Right kidney (tissue), 9 donors: ENCODE data around the gene MARCHF2.
"Not testable (repeated sequence)": the region's sequence is repeated elsewhere in the genome, so short reads cannot be mapped to it uniquely, and the experiment has no call there.

Source experiments
- DNase-seq: peaks from one replicate; pipeline ENCODE4 v3.0.0-alpha.2; 2016
- long read RNA-seq, 8 donors: transcript quantifications; one replicate each; lab custom pipeline, GENCODE V29; 2026

MARCHF2 gene, protein sequence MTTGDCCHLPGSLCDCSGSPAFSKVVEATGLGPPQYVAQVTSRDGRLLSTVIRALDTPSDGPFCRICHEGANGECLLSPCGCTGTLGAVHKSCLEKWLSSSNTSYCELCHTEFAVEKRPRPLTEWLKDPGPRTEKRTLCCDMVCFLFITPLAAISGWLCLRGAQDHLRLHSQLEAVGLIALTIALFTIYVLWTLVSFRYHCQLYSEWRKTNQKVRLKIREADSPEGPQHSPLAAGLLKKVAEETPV
- long read RNA-seq, donor 1, partial matches to known transcripts, result 0 of 5 reads
- long read RNA-seq, donor 1, other reads (novel, unspliced or antisense), result 0 of 5 reads
- long read RNA-seq, donor 2, partial matches to known transcripts, result 0 of 5 reads
- long read RNA-seq, donor 2, other reads (novel, unspliced or antisense), result 0 of 5 reads
- long read RNA-seq, donor 3, partial matches to known transcripts, result 0 of 2 reads
- long read RNA-seq, donor 3, other reads (novel, unspliced or antisense), result 0 of 2 reads
- long read RNA-seq, donor 4, partial matches to known transcripts, result 0 of 2 reads
- long read RNA-seq, donor 4, other reads (novel, unspliced or antisense), result 0 of 2 reads
- long read RNA-seq, donor 5, partial matches to known transcripts, result 0 of 3 reads
- long read RNA-seq, donor 5, other reads (novel, unspliced or antisense), result 0 of 3 reads
- long read RNA-seq, donor 6, partial matches to known transcripts, result 6 of 13 reads
- long read RNA-seq, donor 6, other reads (novel, unspliced or antisense), result 0 of 13 reads
- long read RNA-seq, donor 7, result 0 reads
- long read RNA-seq, donor 8, partial matches to known transcripts, result 0 of 10 reads
- long read RNA-seq, donor 8, other reads (novel, unspliced or antisense), result 7 of 10 reads

DNA sequence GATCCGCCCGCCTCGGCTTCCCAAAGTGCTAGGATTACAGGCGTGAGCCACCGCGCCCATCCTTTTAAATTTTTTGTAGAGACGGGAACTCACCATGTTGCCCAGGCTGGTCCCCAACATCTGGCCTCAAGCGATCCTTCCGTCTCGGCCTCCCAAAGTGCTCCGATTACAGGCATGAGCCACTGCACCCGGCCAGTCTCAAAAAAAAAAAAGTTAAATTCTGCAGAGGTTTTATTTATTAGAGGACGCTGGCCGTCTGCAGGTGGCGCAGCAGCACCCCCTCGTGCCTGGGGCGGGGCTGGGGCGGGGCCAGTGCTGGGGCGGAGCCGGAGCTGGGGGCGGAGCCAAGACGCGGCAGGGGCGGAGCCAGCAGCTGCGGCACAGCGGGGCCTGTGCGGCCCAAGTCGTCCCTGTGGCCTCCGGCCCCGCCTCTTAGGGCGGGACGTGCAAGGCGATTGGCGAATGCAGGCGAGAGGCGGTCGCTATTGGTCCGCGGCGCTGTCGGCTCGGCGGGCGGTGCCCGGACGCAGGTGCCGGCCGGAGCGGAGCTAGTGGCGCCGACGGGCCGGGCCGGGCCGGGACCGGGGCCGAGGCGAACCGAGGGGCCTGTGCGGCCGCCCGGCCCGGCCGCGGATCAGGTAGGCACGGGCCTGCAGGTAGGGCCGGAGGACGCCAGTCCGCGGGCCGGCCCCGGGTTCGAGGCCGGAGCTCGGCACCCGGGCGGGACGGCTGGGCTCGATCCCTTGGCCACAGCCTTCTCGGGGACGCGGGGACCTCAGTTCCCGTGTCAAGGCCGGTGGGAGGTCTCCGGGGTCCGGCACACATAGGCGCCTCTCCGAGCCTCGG lies at the start of gene MARCHF2:
MARCHF2 (plus strand) TSS at position 523 of the 846 bp plus-strand sequence. CDS start 8,536 bp downstream, outside the sequence.
- peak; percentile 67 for DNase-seq

DNA sequence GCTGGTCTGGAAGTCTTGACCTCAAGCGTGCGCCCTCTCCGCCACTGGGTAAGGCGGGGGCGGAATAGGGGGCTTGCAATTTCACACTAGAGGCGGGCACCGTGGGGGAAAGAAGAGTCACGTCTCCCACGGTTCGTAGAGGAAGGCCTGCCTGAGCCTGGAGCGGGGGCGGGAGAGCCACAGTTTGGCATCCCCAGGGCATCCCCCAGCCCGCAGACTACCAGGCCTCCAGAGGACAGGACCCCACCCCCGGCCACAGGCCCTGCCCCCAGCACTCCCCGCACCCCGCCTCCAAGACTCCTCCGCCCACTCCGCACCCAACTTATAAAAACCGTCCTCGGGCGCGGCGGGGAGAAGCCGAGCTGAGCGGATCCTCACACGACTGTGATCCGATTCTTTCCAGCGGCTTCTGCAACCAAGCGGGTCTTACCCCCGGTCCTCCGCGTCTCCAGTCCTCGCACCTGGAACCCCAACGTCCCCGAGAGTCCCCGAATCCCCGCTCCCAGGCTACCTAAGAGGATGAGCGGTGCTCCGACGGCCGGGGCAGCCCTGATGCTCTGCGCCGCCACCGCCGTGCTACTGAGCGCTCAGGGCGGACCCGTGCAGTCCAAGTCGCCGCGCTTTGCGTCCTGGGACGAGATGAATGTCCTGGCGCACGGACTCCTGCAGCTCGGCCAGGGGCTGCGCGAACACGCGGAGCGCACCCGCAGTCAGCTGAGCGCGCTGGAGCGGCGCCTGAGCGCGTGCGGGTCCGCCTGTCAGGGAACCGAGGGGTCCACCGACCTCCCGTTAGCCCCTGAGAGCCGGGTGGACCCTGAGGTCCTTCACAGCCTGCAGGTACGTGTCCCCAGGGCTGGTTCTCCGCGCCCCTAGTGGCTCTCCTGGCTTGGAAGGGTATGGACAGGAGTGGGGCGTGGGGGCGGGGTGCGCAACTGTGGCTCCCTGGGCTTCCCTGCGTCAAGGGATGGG lies 49.0 kb upstream of the MARCHF2 start, which contains the start of gene ANGPTL4:
ANGPTL4 (plus strand) TSS at position 353 of the 969 bp plus-strand sequence; CDS start at position 520, 167 bp downstream.
- peak; percentile 81 for DNase-seq

DNA sequence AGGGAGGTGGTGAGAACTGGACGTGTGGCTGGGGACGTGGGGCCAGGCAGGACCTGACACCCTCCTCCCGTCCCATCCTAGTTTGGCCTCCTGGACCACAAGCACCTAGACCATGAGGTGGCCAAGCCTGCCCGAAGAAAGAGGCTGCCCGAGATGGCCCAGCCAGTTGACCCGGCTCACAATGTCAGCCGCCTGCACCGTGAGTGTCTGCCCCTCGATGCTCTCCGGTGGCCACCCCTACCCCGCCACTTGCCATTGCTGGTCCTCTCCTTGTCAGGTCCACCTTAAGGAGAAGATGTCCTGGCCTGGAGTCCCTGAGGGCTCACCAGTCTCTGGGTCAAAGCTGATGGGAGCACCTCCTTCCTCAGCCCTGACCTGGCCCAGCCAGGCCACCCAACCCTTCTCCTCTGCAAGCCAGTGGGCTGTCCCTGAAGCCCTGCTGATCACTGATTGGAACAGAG lies 47.0 kb upstream of the MARCHF2 start:
- no peak for DNase-seq

DNA sequence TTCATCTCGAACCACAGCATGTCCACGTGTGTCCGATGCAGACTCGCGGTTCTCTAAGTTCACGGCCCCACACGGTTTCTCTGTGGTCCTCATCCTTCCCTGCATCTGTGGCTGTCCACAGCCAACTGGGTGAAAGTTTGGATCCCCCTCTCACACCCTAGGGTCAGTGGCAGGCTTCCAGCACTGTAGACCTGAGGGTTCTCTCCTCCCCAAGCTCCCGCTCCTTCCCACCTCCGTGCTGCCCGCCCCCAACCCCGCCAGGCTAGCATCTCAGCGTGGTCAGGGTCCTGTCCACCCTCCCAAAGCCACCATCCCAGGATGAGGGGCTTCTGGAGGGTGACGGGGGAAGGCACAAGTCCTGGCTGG lies 46.2 kb upstream of the MARCHF2 start:
- DNase-seq, result no peak

DNA sequence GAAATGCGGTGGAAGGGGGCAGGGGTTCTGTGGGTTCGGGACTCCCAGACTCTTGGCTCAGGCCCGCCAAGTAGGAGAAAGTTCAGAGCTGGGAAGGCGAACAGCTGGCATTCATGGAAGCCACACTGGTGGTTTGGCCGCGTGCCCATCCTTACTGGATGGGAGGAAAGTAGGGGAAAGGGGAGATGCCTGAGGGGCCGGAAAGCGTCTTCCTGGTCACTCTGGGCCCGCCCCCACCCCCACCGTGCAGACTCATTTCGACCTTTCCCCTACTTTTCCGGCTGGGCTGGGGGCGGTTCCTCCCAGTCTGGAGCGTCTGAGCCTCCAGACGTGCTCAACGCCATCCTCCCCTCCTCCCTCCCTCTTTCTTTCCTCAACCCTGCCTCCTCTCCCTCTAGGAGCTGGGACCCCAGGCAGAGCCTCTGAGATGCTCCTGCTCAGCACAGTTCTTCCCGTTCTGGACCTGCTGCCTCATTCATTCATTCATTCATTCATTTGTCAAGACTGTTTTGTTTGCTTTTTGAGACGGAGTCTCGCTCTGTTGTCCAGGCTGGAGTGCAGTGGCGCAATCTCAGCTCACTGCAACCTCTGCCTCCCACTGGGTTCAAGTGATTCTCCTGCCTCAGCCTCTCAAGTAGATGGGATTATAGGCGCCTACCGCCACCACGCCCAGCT lies 45.6 kb upstream of the MARCHF2 start:
- peak; percentile 76 for DNase-seq

DNA sequence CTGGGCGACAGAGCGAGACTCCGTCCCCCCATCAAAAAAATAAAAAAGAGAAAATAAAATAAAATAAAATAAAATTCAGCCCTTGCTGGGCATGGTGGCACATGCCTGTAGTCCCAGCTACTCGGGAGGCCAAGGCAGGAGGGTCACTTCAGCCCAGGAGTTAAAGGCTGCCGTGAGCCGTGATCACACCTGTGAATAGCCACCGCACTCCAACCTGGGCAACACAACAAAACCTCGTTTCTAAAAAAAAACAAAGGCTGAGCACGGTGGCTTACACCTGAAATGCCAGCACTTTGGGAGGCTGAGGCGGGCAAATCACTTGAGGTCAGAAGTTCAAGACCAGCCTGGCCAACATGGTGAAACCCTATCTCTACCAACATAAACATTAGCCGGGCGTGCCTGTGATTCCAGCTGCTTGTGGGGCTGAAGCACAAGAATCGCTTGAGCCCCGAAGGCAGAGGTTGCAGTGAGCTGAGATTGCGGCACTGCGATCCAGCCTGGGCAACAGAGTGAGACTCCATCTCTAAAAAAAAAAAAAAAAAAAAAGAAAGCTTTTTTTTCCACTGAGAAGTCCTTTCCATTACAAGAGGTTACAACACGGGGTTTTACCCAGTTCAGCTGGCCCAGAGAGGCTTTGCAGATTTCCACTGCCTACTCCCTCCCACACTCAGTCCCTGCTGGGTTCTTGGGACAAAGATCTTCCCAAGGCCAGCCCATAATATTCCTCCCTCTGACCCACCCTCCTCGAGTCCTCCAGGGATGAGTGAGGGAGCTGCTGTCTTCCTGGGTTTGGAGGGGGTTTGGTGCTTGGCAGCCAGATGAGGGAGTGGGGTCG lies 42.7 kb upstream of the MARCHF2 start:
- no peak for DNase-seq

DNA sequence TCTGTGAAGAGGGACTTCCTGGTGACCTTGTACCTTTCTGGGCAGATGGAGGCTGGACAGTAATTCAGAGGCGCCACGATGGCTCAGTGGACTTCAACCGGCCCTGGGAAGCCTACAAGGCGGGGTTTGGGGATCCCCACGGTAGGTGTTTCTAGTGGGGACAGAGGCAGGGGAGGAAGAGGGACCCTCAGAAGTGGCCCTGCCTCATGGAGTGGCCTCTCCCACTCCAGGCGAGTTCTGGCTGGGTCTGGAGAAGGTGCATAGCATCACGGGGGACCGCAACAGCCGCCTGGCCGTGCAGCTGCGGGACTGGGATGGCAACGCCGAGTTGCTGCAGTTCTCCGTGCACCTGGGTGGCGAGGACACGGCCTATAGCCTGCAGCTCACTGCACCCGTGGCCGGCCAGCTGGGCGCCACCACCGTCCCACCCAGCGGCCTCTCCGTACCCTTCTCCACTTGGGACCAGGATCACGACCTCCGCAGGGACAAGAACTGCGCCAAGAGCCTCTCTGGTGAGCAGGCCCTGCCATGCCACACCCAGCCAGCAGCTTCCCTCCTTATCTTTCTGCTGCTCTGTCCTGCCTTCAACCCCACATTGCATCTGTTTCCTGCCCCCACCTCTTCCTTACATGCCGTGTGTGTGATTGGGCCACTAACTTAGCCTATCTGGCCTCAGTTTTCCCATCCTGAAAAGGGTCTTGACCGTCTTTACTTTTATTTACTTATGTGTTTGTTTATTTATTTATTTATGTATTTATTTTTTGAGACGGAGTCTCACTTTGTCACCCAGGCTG lies 41.9 kb upstream of the MARCHF2 start:
- no peak for DNase-seq

DNA sequence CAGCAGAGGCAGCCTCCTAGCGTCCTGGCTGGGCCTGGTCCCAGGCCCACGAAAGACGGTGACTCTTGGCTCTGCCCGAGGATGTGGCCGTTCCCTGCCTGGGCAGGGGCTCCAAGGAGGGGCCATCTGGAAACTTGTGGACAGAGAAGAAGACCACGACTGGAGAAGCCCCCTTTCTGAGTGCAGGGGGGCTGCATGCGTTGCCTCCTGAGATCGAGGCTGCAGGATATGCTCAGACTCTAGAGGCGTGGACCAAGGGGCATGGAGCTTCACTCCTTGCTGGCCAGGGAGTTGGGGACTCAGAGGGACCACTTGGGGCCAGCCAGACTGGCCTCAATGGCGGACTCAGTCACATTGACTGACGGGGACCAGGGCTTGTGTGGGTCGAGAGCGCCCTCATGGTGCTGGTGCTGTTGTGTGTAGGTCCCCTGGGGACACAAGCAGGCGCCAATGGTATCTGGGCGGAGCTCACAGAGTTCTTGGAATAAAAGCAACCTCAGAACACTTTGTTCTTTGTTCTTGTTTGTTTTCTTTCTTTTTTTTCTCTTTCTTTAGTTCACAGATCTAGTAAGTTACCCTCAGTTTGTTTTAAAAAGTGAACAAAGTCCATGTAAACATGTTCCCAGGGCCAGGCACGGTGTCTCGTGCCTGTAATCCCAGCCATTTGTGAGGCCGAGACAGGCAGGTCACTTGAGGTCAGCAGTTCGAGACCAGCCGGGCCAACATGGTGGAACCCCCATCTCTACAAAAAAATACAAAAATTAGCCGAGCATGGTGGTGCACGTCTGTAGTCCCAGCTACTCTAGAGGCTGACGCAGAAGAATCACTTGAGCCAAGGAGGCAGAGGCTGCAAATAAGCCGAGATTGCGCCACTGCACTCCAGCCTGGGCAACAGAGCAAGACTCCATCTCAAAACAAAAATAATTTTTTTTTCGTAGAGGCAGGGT lies 39.0 kb upstream of the MARCHF2 start:
- no peak for DNase-seq

DNA sequence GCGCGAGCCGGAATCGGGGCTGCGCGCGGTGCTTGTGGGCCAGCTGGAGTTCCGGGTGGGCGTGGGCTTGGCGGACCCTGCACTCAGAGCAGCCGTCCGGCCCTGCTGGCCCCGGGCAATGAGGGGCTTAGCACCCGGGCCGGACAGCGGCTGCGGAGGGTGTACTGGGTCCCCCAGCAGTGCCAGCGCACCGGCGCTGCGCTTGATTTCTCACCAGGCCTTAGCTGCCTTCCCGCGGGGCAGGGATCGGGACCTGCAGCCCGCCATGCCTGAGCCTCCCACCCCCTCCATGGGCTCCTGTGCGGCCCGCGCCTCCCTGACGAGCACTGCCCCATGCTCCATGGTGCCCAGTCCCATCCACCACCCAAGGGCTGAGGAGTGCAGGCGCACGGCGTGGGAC lies 37.3 kb upstream of the MARCHF2 start:
- DNase-seq, result not testable (repeated sequence)

DNA sequence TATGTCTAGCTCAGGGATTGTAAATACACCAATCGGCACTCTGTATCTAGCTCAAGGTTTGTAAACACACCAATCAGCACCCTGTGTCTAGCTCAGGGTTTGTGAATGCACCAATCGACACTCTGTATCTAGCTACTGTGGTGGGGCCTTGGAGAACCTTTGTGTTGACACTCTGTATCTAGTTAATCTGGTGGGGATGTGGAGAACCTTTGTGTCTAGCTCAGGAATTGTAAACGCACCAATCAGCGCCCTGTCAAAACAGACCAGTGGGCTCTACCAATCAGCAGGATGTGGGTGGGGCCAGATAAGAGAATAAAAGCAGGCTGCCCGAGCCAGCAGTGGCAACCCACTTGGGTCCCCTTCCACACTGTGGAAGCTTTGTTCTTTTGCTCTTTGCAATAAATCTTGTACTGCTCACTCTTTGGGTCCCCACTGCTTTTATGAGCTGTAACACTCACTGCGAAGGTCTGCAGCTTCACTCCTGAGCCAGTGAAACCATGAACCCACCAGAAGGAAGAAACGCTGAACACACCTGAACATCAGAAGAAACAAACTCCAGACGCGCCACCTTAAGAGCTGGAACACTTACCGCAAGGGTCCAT lies 36.6 kb upstream of the MARCHF2 start:
- not testable (repeated sequence) for DNase-seq

DNA sequence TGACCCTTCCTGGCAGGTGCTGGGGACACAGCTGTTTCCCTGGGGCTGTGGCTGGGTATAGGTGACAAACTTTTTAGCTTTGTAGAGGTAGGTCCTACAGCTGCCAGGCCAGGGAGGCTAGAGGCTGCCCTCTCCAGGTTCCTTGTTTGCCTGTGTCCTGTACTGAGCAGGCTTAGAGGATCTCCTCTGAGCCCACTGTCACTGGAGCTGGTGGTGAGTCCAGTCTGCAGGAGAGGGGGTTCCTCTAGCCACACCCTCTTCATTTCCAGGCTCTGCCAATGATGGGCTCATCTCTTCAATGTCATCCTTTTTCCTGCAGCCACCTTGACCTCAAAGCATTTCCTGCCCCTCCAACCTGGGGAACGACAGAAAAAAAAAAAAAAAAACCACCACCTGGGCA lies 35.5 kb upstream of the MARCHF2 start:
- no peak for DNase-seq

DNA sequence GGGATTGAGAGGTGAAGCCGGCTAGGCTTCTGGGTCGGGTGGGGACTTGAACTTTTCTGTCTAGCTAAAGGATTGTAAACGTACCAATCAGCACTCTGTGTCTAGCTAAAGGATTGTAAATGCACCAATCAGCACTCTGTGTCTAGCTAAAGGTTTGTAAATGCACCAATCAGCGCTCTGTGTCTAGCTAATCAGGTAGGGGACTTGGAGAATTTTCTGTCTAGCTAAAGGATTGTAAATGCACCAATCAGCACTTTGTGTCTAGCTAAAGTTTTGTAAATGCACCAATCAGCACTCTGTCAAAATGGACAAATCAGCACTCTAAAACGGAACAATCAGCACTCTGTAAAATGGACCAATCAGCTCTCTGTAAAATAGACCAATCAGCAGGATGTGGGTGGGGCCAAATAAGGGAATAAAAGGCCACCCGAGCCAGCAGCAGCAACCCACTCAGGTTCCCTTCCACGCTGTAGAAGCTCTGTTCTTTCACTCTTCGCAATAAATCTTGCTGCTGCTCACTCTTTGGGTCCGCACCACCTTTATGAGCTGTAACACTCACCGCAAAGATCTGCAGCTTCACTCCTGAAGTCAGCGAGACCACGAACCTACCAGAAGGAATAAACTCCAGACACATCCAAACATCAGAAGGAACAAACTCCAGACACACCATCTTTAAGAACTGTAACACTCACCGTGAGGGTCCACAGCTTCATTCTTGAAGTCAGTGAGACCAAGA lies 33.8 kb upstream of the MARCHF2 start:
- not testable (repeated sequence) for DNase-seq

DNA sequence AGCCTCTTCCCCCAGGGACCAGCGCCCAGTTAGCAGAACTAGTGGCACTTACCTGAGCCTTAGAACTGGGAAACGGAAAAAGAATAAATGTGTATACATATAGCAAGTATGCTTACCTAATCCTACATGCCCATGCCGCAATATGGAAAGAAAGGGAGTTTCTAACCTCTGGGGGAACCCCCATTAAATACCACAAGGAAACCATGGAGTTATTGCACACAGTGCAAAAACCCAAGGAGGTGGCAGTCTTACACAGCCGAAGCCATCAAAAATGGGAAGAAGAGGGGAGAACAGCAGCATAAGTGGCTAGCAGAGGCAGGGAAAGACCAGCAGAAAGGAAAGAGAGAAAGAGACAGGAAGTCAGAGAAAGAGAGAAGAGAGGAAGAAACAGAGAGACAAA lies 28.5 kb upstream of the MARCHF2 start:
- DNase-seq, result not testable (repeated sequence)

DNA sequence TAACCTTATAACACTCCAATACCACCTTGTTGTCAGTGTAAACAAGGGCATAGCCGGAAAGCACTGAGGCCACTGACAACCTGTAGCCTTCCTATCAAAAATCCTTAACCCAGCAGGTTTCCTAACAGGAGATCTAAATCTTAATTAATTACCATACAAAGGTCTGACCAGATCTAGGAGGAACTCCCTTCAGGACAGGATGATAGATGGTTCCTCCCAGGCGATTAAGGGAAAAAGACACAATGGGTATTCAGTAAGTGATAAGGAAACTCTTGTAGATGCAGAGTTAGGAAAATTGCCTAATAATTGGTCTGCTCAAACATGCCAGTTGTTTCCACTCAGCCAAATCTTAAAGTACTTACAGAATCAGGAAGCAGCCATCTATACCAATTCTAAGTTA lies 28.0 kb upstream of the MARCHF2 start:
- DNase-seq, result not testable (repeated sequence)

DNA sequence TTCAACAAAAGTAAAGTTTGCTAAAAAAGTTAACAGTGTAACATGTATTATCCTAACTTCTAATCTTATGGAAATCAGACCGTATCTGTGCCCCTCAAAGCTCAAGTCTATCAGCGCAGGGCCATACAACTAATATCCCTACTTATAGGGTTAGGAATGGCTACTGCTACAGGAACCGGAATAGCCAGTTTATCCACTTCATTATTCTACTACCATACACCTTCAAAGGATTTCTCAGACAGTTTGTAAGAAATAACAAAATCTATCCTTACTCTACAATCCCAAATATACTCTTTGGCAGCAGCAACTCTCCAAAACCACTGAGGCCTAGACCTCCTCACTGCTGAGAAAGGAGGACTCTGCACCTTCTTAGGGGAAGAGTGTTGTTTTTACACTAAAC lies 27.5 kb upstream of the MARCHF2 start:
- DNase-seq, result not testable (repeated sequence)

DNA sequence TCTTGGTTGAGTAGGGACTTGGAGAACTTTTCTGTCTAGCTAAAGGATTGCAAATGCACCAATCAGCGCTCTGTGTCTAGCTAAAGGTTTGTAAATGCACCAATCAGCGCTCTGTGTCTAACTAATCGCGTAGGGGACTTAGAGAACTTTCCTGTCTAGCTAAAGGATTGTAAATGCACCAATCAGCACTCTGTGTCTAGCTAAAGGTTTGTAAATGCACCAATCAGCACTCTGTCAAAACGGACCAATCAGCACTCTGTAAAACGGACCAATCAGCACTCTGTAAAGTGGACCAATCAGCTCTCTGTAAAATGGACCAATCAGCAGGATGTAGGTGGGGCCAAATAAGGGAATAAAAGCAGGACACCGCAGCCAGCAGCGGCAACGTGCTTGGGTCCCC lies 26.7 kb upstream of the MARCHF2 start:
- DNase-seq, result not testable (repeated sequence)
